GM21717 (cell line): ENCODE results near the gene VAV1.

Experiments used
- ATAC-seq: cut with Tn5 transposase; IDR thresholded peaks from one replicate; pipeline ENCODE4 v1.9.1; 2021; ENCODE audit warnings: mild to moderate bottlenecking, moderate library complexity; ENCODE audit not compliant: unreplicated experiment

Gene VAV1

DNA sequence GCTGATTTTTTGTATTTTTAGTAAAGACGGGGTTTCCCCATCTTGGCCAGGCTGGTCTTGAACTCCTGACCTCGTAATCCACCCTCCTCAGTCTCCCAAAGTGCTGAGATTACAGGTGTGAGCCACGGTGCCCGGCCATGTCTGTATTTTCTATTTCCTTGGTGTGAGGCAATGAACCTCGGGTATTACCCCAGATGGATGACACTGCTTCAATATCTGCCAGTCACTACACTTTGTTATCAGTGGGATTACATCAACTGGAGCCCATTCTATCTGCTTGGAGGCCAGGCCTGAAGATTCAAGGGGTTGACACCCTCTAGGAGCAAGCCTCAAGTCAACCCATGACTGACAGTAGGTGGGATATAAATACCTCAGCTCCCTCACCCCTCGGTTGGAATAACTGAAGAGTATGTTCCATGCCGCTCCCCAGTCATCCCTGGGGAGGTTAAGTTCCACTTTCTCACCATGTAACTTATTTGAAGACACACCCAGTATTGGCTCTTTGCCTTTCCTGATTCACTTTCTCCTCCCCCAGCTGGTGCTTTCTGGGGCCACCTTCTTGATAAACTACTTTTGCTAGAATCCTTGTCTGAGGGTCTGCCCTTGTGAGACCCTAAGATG is 113.9 kb downstream of the VAV1 start:
- no peak for ATAC-seq

DNA sequence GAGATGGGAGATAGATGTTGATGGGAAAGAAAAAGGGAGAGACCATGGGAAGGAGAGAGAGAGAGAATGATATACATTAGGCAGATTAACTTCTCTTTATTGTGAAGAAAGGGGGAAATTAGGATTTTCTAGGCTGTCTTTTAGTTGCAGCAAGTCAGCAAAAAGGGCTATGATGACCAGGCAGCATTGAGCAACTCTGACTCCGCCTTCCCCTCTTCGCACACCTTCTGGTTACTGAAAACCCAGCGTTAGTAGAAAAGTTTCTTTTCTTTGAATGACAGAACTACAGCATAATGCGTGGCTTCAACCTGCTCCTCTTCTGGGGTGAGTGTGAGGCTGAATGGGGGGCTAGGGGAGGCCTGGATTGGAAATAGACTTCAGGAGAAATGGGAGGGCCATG is 114.8 kb downstream of the VAV1 start, which contains the start of gene ADGRE1:
Gene ADGRE1, plus strand, starts transcription at position 264 of the 400 bp plus-strand sequence. Its CDS starts 30 bp downstream, at position 294.
- no peak for ATAC-seq

DNA sequence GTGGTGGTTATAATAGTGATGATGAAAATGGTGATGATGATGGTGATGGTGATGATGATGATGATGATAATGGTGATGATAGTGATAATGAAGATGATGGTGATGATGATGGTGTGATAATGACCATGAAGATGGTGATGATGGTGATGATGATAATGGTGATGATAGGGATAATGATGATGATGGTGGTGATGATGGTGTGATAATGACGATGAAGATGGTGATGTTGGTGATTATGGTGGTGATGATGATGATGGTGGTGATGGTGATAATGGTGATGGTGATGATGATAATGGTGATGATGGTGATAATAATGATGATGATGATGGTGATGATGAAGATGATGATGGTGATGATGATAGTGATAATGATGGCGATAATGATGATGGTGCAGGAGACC is 116.5 kb downstream of the VAV1 start:
- ATAC-seq, result no peak

DNA sequence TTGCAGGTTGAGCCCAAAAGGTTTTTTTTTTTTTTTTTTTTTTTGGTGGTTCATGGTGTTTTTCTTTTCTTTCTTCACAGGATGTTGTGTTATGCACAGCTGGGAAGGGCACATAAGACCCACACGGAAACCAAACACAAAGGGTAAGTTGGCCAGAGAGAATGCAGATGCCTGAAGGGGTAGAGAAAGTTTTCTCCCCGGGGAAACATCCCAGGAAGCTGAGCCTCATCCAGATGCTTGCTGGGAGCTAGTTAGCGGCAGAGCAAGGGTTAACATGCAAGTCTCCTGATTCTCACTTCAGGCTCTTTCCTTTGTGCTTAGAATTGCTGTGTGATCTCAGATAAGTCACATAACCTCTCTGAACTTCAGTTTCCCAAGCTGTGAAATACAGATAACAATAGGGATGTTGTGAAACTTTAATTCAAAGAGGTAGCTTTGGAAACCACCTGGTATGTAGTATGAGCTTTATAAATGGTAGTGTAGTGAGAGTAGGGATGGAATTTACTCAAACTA is 117.9 kb downstream of the VAV1 start:
- no peak for ATAC-seq

DNA sequence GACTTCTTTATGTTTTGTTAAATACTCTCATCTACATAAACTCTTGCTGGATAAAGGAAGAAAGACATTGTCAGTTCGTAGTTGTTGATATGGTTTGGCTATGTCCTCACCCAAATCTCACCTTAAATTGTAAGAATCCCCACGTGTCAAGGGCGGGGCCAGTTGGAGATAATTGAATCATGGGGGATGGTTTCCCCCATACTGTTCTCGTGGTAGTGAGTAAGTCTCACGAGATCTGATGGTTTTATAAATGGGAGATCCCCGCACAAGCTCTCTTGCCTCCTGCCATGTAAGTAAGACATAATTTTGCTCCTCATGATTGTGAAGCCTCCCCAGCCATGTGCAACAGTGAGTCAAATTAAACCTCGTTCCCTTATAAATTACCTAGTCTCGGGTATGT is 118.4 kb downstream of the VAV1 start:
- ATAC-seq, result no peak

DNA sequence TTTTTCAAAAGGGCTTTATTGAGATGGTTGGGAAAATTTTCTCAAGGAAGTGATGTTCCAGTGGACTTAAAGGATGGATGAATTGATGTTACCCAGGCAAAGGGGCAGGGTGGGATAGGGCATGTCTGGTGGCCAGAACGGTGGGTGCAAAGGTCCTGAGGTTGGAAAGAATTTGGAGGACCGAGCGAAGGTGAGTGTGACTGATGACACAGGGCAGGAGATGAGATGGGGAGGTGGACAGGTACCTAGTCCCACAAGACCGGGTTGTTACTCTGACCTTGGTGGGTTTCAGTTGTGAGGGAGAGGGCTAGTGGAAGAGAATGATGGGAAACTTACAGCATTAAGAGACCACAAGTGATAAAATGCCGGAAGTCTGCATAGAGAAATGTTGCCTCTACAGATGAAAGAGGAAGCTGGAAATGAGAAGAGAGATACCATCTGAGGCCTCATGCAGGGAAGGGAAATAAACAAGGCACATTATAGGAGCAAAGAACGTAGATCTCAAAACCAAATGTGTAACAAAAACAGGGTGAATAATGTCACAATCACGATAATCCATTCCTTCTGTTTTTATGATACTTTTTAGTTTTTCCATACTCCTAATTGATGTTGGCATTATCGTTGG is 119.4 kb downstream of the VAV1 start:
- no peak for ATAC-seq

DNA sequence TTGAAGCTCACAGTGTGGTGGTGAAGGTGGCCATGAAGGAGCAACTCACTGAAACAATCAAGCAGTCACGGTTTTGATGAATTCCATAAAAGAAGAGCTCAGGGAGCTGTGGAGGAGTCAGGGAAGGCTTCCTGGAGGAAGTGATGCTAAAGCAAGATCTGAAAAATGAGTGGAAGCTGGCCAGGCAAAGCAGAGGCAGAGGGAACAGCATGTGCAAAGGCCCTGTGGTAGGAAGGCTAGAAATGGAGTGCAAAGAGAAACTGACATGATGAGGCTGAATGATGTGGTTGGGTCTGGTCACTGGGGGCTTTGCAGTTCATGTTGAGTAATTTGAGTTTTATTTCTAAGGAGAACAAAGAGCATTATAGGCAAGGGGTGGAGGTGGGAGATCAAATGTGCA is 121.8 kb downstream of the VAV1 start:
- no peak for ATAC-seq

DNA sequence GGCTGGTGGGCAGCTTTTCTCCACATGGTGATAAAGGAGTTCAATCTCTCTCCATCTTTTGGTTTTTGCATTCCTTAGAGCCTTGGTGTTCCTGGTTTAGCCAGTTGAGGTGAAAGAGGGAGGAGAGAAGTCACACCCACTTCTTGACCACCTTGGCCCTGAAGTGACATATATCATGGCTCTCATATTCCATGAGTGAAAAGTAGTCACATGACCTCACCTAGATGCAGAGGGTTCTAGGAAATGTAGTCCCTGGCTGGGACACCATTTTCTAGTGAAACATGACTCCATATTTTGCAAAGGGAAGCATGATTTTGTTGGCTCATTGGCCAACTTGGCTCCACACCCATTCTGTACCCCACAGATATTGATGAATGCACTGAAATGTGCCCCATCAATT is 130.9 kb downstream of the VAV1 start:
- ATAC-seq, result no peak

DNA sequence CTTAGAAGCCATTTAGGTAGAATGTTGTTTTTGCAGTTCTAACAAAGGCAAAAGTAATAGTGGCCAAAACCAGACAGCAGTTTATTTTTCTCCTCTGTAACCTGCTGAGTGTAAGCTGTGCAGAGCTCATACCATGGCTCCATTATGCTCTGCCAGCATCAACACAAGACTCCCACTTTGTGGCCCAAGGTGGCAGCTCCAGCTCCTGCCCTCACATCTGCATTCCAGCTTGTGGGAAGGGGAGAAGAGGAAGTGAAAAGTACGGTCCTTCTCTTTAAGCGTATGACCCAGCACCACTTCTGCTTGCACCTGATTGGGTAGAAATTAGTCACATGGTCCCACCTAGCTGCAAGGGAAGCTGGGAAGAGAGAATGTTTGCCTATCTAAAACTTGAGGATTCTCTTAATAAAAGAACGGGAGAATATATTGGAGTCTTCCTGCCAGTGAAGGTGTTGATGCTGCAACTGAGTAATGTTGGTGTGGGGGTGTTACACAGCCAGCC is 134.1 kb downstream of the VAV1 start:
- no peak for ATAC-seq
